ENCODE measurements around the gene CAMK2A.

The CAMK2A gene

GRCh38 chr5:150326707-150327106, 37.1 kb upstream of the CAMK2A start:
- DNase-seq (ENCODE audit: insufficient read length, low spot score) (no peak), FAIRE-seq (no peak)
- TF ChIP-seq POLR2A (IDR thresholded peaks at IDR 0.05; ENCODE audit: low read depth, low read length), result no peak
- TF ChIP-seq POU2F2 (IDR thresholded peaks at IDR 0.05; ENCODE audit: low read depth, low read length), result no peak
- no peak for TF ChIP-seq PAX5 (IDR thresholded peaks at IDR 0.05; ENCODE audit: insufficient read depth, low read length, severe bottlenecking)
- no peak for TF ChIP-seq TAF1 (IDR thresholded peaks at IDR 0.05; ENCODE audit: low read depth, low read length)
- no peak for TF ChIP-seq SPI1 (IDR thresholded peaks at IDR 0.05; ENCODE audit: low read depth, low read length)
- TF ChIP-seq POLR2AphosphoS5 (IDR thresholded peaks at IDR 0.05; ENCODE audit: low read depth, low read length), result no peak

- TF ChIP-seq PAX5 (IDR thresholded peaks at IDR 0.05; ENCODE audit: insufficient read depth, low read length, severe bottlenecking) (no peak), TAF1 (IDR thresholded peaks at IDR 0.05; ENCODE audit: low read depth, low read length) (no peak), SPI1 (IDR thresholded peaks at IDR 0.05; ENCODE audit: low read depth, low read length) (no peak), POU2F2 (IDR thresholded peaks at IDR 0.05; ENCODE audit: low read depth, low read length) (no peak), POLR2AphosphoS5 (IDR thresholded peaks at IDR 0.05; ENCODE audit: low read depth, low read length) (no peak), POLR2A (IDR thresholded peaks at IDR 0.05; ENCODE audit: low read depth, low read length) (no peak)
- DNase-seq (ENCODE audit: insufficient read length, low spot score) (no peak), FAIRE-seq (no peak)
Measured at GRCh38 chr5:150325426-150325825, 35.9 kb upstream of the CAMK2A start.

GRCh38 chr5:150323819-150324218, 34.2 kb upstream of the CAMK2A start:
- FAIRE-seq, result no peak
- TF ChIP-seq PAX5 (IDR thresholded peaks at IDR 0.05; ENCODE audit: insufficient read depth, low read length, severe bottlenecking) (no peak), SPI1 (IDR thresholded peaks at IDR 0.05; ENCODE audit: low read depth, low read length) (no peak), POLR2AphosphoS5 (IDR thresholded peaks at IDR 0.05; ENCODE audit: low read depth, low read length) (no peak), POU2F2 (IDR thresholded peaks at IDR 0.05; ENCODE audit: low read depth, low read length) (no peak), TAF1 (IDR thresholded peaks at IDR 0.05; ENCODE audit: low read depth, low read length) (no peak), POLR2A (IDR thresholded peaks at IDR 0.05; ENCODE audit: low read depth, low read length) (no peak)
- no peak for DNase-seq (ENCODE audit: insufficient read length, low spot score)

- TF ChIP-seq TAF1 (IDR thresholded peaks at IDR 0.05; ENCODE audit: low read depth, low read length) (no peak), POLR2AphosphoS5 (IDR thresholded peaks at IDR 0.05; ENCODE audit: low read depth, low read length) (no peak), PAX5 (IDR thresholded peaks at IDR 0.05; ENCODE audit: insufficient read depth, low read length, severe bottlenecking) (no peak), POU2F2 (IDR thresholded peaks at IDR 0.05; ENCODE audit: low read depth, low read length) (no peak), SPI1 (IDR thresholded peaks at IDR 0.05; ENCODE audit: low read depth, low read length) (no peak), POLR2A (IDR thresholded peaks at IDR 0.05; ENCODE audit: low read depth, low read length) (no peak)
- DNase-seq (ENCODE audit: insufficient read length, low spot score), result no peak
- FAIRE-seq, result no peak
Measured at GRCh38 chr5:150323092-150323491, 33.5 kb upstream of the CAMK2A start.

- FAIRE-seq, result no peak
- no peak for DNase-seq (ENCODE audit: insufficient read length, low spot score)
- TF ChIP-seq PAX5 (IDR thresholded peaks at IDR 0.05; ENCODE audit: insufficient read depth, low read length, severe bottlenecking), result no peak
- TF ChIP-seq POLR2A (IDR thresholded peaks at IDR 0.05; ENCODE audit: low read depth, low read length), result no peak
- TF ChIP-seq POU2F2 (IDR thresholded peaks at IDR 0.05; ENCODE audit: low read depth, low read length), result no peak
- TF ChIP-seq POLR2AphosphoS5 (IDR thresholded peaks at IDR 0.05; ENCODE audit: low read depth, low read length), result no peak
- no peak for TF ChIP-seq SPI1 (IDR thresholded peaks at IDR 0.05; ENCODE audit: low read depth, low read length)
- TF ChIP-seq TAF1 (IDR thresholded peaks at IDR 0.05; ENCODE audit: low read depth, low read length), result no peak
Measured at GRCh38 chr5:150322202-150322601, 32.6 kb upstream of the CAMK2A start.

GRCh38 chr5:150321784-150322183, 32.2 kb upstream of the CAMK2A start:
- DNase-seq (ENCODE audit: insufficient read length, low spot score), result no peak
- no peak for FAIRE-seq
- TF ChIP-seq PAX5 (IDR thresholded peaks at IDR 0.05; ENCODE audit: insufficient read depth, low read length, severe bottlenecking) (no peak), POLR2A (IDR thresholded peaks at IDR 0.05; ENCODE audit: low read depth, low read length) (no peak), SPI1 (IDR thresholded peaks at IDR 0.05; ENCODE audit: low read depth, low read length) (no peak), POU2F2 (IDR thresholded peaks at IDR 0.05; ENCODE audit: low read depth, low read length) (no peak), POLR2AphosphoS5 (IDR thresholded peaks at IDR 0.05; ENCODE audit: low read depth, low read length) (no peak), TAF1 (IDR thresholded peaks at IDR 0.05; ENCODE audit: low read depth, low read length) (no peak)

- DNase-seq (ENCODE audit: insufficient read length, low spot score) (no peak), FAIRE-seq (no peak)
- TF ChIP-seq TAF1 (IDR thresholded peaks at IDR 0.05; ENCODE audit: low read depth, low read length) (no peak), PAX5 (IDR thresholded peaks at IDR 0.05; ENCODE audit: insufficient read depth, low read length, severe bottlenecking) (no peak), SPI1 (IDR thresholded peaks at IDR 0.05; ENCODE audit: low read depth, low read length) (no peak), POLR2AphosphoS5 (IDR thresholded peaks at IDR 0.05; ENCODE audit: low read depth, low read length) (no peak), POU2F2 (IDR thresholded peaks at IDR 0.05; ENCODE audit: low read depth, low read length) (no peak), POLR2A (IDR thresholded peaks at IDR 0.05; ENCODE audit: low read depth, low read length) (no peak)
Measured at GRCh38 chr5:150321211-150321610, 31.6 kb upstream of the CAMK2A start.

GRCh38 chr5:150320044-150320613, 30.6 kb upstream of the CAMK2A start:
- FAIRE-seq, result no peak
- TF ChIP-seq POLR2A (IDR thresholded peaks at IDR 0.05; ENCODE audit: low read depth, low read length) (no peak), PAX5 (IDR thresholded peaks at IDR 0.05; ENCODE audit: insufficient read depth, low read length, severe bottlenecking) (no peak), SPI1 (IDR thresholded peaks at IDR 0.05; ENCODE audit: low read depth, low read length) (no peak), POLR2AphosphoS5 (IDR thresholded peaks at IDR 0.05; ENCODE audit: low read depth, low read length) (no peak), POU2F2 (IDR thresholded peaks at IDR 0.05; ENCODE audit: low read depth, low read length) (no peak), TAF1 (IDR thresholded peaks at IDR 0.05; ENCODE audit: low read depth, low read length) (no peak)

GRCh38 chr5:150319484-150319790, 29.9 kb upstream of the CAMK2A start:
- DNase-seq (ENCODE audit: insufficient read length, low spot score), result no peak
- TF ChIP-seq POU2F2 (IDR thresholded peaks at IDR 0.05; ENCODE audit: low read depth, low read length), result no peak
- TF ChIP-seq PAX5 (IDR thresholded peaks at IDR 0.05; ENCODE audit: insufficient read depth, low read length, severe bottlenecking), result no peak
- no peak for TF ChIP-seq POLR2AphosphoS5 (IDR thresholded peaks at IDR 0.05; ENCODE audit: low read depth, low read length)
- no peak for TF ChIP-seq POLR2A (IDR thresholded peaks at IDR 0.05; ENCODE audit: low read depth, low read length)
- TF ChIP-seq SPI1 (IDR thresholded peaks at IDR 0.05; ENCODE audit: low read depth, low read length), result no peak
- no peak for TF ChIP-seq TAF1 (IDR thresholded peaks at IDR 0.05; ENCODE audit: low read depth, low read length)
- no peak for FAIRE-seq

More at GRCh38 chr5:150320044-150320613, 30.6 kb upstream of the CAMK2A start:
- no peak for DNase-seq (ENCODE audit: insufficient read length, low spot score)
